ENCODE data around the gene BRPF3. TPM values are rescaled to one million over a fixed set of nuclear protein-coding genes. Genes with fewer than 3 reads are reported as not detected.

The BRPF3 gene
- total and polyA plus RNA-seq, 2 of the 13 experiments (the other 11 are each of a cell fraction or from before 2014, with no cell fraction given): 12.3 to 22.9 TPM

- TF ChIP-seq BCL3 (CRISPR knock-in tag; IDR thresholded peaks at IDR 0.05) (0 out of 2 replicates have a peak, but pooled peaks have one; percentile 66), ZNF230 (CRISPR knock-in tag; IDR thresholded peaks at IDR 0.05) (peak; percentile 83), SAP130 (CRISPR knock-in tag; IDR thresholded peaks at IDR 0.05; ENCODE audit: low read depth) (peak; percentile 73), FOXK1 (CRISPR knock-in tag; IDR thresholded peaks at IDR 0.05; ENCODE audit: borderline replicate concordance, low read depth) (peak; percentile 40; the same call in 1 of the 2 replicates), LBX2 (CRISPR knock-in tag; IDR thresholded peaks at IDR 0.05; ENCODE audit: borderline replicate concordance) (peak; percentile 62; the same call in 1 of the 2 replicates), ATF2 (CRISPR knock-in tag; IDR thresholded peaks at IDR 0.05) (0 out of 2 replicates have a peak, but pooled peaks have one; percentile 41), CREB3 (CRISPR knock-in tag; IDR thresholded peaks at IDR 0.05) (0 out of 2 replicates have a peak, but pooled peaks have one; percentile 10), ZNF720 (CRISPR knock-in tag; IDR thresholded peaks at IDR 0.05) (no peak), TERF1 (CRISPR knock-in tag; IDR thresholded peaks at IDR 0.05) (no peak), FLYWCH1 (CRISPR knock-in tag; IDR thresholded peaks at IDR 0.05) (peak; percentile 48; the same call in 1 of the 2 replicates), ZIK1 (CRISPR knock-in tag; IDR thresholded peaks at IDR 0.05; ENCODE audit: borderline replicate concordance, low read depth) (no peak), ZNF598 (CRISPR knock-in tag; IDR thresholded peaks at IDR 0.05; ENCODE audit: borderline replicate concordance) (peak; percentile 77; the same call in 1 of the 2 replicates), ZFX (CRISPR knock-in tag; IDR thresholded peaks at IDR 0.05; ENCODE audit: low read depth) (peak; percentile 85), ELF3 (CRISPR knock-in tag; IDR thresholded peaks at IDR 0.05) (0 out of 2 replicates have a peak, but pooled peaks have one; percentile 11), CERS6 (CRISPR knock-in tag; IDR thresholded peaks at IDR 0.05) (no peak), ZNF75D (CRISPR knock-in tag; IDR thresholded peaks at IDR 0.05; ENCODE audit: borderline replicate concordance) (no peak), ZNF614 (CRISPR knock-in tag; IDR thresholded peaks at IDR 0.05; ENCODE audit: borderline replicate concordance) (peak; percentile 22; the same call in 1 of the 2 replicates), ZBTB43 (CRISPR knock-in tag; conservative IDR thresholded peaks at IDR 0.05) (no peak), ZNF577 (CRISPR knock-in tag; IDR thresholded peaks at IDR 0.05; ENCODE audit: borderline replicate concordance, low read depth) (no peak), ZNF468 (CRISPR knock-in tag; IDR thresholded peaks at IDR 0.05) (no peak)
Measured at GRCh38 chr6:36196113-36196879, at the start of gene BRPF3 (continued).

Data from HepG2 (cell line).